ENCODE data around the gene IP6K3.

The IP6K3 gene

DNA sequence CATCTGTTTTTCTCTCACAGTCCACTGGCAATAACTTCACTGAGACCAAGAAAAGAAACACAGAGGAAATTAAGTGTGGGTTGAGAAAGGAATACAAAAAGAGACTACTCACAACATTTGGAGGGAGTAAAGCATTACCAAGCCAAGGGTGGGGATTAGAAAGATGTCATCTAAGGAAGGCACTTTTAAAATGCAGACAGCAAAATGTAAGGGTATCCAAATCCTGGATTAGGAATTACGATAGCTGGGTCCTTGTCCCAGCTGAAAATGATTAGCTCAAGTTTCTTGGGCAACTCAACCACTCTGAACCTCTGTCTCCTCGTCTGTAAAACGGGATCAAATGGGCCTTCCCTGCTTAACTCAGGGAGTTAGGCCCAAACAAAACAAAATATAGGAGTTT is 40.0 kb upstream of the IP6K3 start:
- TF ChIP-seq, protein P1, sequence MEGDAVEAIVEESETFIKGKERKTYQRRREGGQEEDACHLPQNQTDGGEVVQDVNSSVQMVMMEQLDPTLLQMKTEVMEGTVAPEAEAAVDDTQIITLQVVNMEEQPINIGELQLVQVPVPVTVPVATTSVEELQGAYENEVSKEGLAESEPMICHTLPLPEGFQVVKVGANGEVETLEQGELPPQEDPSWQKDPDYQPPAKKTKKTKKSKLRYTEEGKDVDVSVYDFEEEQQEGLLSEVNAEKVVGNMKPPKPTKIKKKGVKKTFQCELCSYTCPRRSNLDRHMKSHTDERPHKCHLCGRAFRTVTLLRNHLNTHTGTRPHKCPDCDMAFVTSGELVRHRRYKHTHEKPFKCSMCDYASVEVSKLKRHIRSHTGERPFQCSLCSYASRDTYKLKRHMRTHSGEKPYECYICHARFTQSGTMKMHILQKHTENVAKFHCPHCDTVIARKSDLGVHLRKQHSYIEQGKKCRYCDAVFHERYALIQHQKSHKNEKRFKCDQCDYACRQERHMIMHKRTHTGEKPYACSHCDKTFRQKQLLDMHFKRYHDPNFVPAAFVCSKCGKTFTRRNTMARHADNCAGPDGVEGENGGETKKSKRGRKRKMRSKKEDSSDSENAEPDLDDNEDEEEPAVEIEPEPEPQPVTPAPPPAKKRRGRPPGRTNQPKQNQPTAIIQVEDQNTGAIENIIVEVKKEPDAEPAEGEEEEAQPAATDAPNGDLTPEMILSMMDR (IDR thresholded peaks at IDR 0.05; ENCODE audit: insufficient read depth, low read length, poor library complexity, severe bottlenecking) = no peak
- no peaks in the 10 kb centered on the region for H3K27me3 ChIP-seq (replicated peaks; ENCODE audit: control insufficient read depth, insufficient read depth, low read length)
- H3K36me3 ChIP-seq (ENCODE audit: control insufficient read depth, insufficient read depth, low read length) = peaks cover 20% of the 10 kb centered on the region
- DNase-seq (ENCODE audit: extremely low read depth, insufficient read length) = no peak
- no peak overlapping the region for H3K4me3 ChIP-seq (replicated peaks; ENCODE audit: low read depth, low read length)

- DNase-seq (ENCODE audit: extremely low read depth, insufficient read length) = no peak
- Histone ChIP-seq H3K36me3 (ENCODE audit: control insufficient read depth, insufficient read depth, low read length) (peaks cover 22% of the 10 kb centered on the region), H3K27me3 (replicated peaks; ENCODE audit: control insufficient read depth, insufficient read depth, low read length) (no peaks in the 10 kb centered on the region), H3K4me3 (replicated peaks; ENCODE audit: low read depth, low read length) (no peak overlapping the region)
- TF ChIP-seq, protein P1 (IDR thresholded peaks at IDR 0.05; ENCODE audit: insufficient read depth, low read length, poor library complexity, severe bottlenecking) = no peak
Observed at GRCh38 chr6:33785778-33786177, 39.1 kb upstream of the IP6K3 start.

DNA sequence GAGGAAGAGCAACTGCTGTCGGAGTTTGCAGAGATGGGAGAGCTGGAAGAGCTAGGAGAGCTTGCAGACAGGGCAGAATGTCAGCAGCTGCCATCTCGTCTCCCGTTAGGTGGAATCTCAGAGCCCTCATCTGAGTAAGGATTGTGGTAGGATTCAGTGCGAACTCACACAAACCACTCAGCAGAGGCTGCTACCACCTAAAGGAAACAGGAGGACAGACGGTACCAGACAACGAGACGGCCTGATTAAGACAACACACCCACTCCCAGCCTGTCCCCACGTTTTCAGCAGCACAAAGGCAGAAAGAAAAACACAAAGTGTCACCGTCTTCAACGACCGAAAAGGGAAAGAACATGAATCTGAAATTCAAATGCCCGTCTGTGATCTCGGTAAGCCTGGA is 38.1 kb upstream of the IP6K3 start:
- DNase-seq (ENCODE audit: extremely low read depth, insufficient read length) = no peak
- Histone ChIP-seq H3K27me3 (replicated peaks; ENCODE audit: control insufficient read depth, insufficient read depth, low read length) (no peaks in the 10 kb centered on the region), H3K4me3 (replicated peaks; ENCODE audit: low read depth, low read length) (no peak overlapping the region), H3K36me3 (ENCODE audit: control insufficient read depth, insufficient read depth, low read length) (peaks cover 26% of the 10 kb centered on the region)
- TF ChIP-seq, protein P1 (IDR thresholded peaks at IDR 0.05; ENCODE audit: insufficient read depth, low read length, poor library complexity, severe bottlenecking) = no peak

- no peak for DNase-seq (ENCODE audit: extremely low read depth, insufficient read length)
- H3K36me3 ChIP-seq (ENCODE audit: control insufficient read depth, insufficient read depth, low read length) = peaks cover 28% of the 10 kb centered on the region
- H3K4me3 ChIP-seq (replicated peaks; ENCODE audit: low read depth, low read length) = no peak overlapping the region
- TF ChIP-seq, protein P1 (IDR thresholded peaks at IDR 0.05; ENCODE audit: insufficient read depth, low read length, poor library complexity, severe bottlenecking) = no peak
- no peaks in the 10 kb centered on the region for H3K27me3 ChIP-seq (replicated peaks; ENCODE audit: control insufficient read depth, insufficient read depth, low read length)
Observed at GRCh38 chr6:33783781-33784520, 37.2 kb upstream of the IP6K3 start.

- Histone ChIP-seq H3K27me3 (replicated peaks; ENCODE audit: control insufficient read depth, insufficient read depth, low read length) (no peaks in the 10 kb centered on the region), H3K4me3 (replicated peaks; ENCODE audit: low read depth, low read length) (no peak overlapping the region), H3K36me3 (ENCODE audit: control insufficient read depth, insufficient read depth, low read length) (peaks cover 37% of the 10 kb centered on the region)
- DNase-seq (ENCODE audit: extremely low read depth, insufficient read length) = no peak
- TF ChIP-seq, protein P1 (IDR thresholded peaks at IDR 0.05; ENCODE audit: insufficient read depth, low read length, poor library complexity, severe bottlenecking) = no peak
Observed at GRCh38 chr6:33782561-33782960, 35.9 kb upstream of the IP6K3 start.

All from GM06990 (cell line).